ENCODE measurements around the gene ZNF611. TPM values are rescaled to one million over a fixed set of nuclear protein-coding genes. Genes with fewer than 3 reads are reported as not detected.

The ZNF611 gene
- total and polyA plus RNA-seq, 10 of the 15 experiments (the other 5 are each of a cell fraction or from before 2014, with no cell fraction given), result 1.4 to 16.8 (median 7.6) TPM

GRCh38 chr19:52725528-52725961, 9.3 kb downstream of the ZNF611 start:
- Histone ChIP-seq H3K79me2 (ENCODE audit: control insufficient read depth, insufficient read depth, low read length) (no peaks in the 10 kb centered on the region), H3K9me3 (replicated peaks; ENCODE audit: control insufficient read depth, insufficient read depth, low read length) (peaks cover 7% of the 10 kb centered on the region), H3K4me2 (ENCODE audit: control insufficient read depth, insufficient read depth) (no peak overlapping the region), H4K20me1 (ENCODE audit: control insufficient read depth, insufficient read depth) (no peaks in the 10 kb centered on the region), H3K9ac (ENCODE audit: control insufficient read depth, insufficient read depth, low read length) (no peak overlapping the region), H2AFZ (ENCODE audit: control insufficient read depth, low read depth, low read length) (no peak overlapping the region), H3K27me3 (replicated peaks in 1 of 2; ENCODE audit: control insufficient read depth in 2 of 2, insufficient read depth in 2 of 2, low read length in 1 of 2) (no peaks in the 10 kb centered on the region), H3K4me3 (no peak overlapping the region), H3K4me1 (ENCODE audit: control insufficient read depth, insufficient read depth, low read length) (no peaks in the 10 kb centered on the region), H3K36me3 (ENCODE audit: control insufficient read depth in 2 of 2, insufficient read depth in 2 of 2, low read length in 1 of 2) (peaks cover 0 to 11% of the 10 kb centered on the region in 2 experiments; a peak in 2 of 4 replicates), H3K27ac (ENCODE audit: control insufficient read depth, insufficient read depth) (no peak overlapping the region)
- in situ Hi-C loops (cut with MboI) (no loop called here), intact Hi-C loops (cut with micrococcal nuclease; ENCODE audit: unreplicated experiment) (no loop called here)
- ChIA-PET SMC1A (ENCODE audit: uncharacterized antibody, unreplicated experiment) (no interaction called here), CTCF (no interaction called here), RAD21 (ENCODE audit: unreplicated experiment) (no interaction called here), POLR2A (no interaction called here)
- FAIRE-seq (no peak), ATAC-seq (no peak), DNase-seq (ENCODE audit: low read depth, low spot score) (no peak)
- no TSS peak for BruUV-seq (replicated peaks)
- 98% methylated on average over 14 of the region's 24 CpGs for WGBS (ENCODE audit: insufficient coverage, insufficient replicate concordance, low lambda C conversion rate, missing lambda C conversion rate)
- TF ChIP-seq ZBED1 (IDR thresholded peaks at IDR 0.05; ENCODE audit: borderline replicate concordance), result no peak
- no peak for TF ChIP-seq SIX5 (IDR thresholded peaks at IDR 0.05; ENCODE audit: low read depth, low read length, severe bottlenecking)
- no peak for TF ChIP-seq JUNB (IDR thresholded peaks at IDR 0.05)
- TF ChIP-seq DPF2 (IDR thresholded peaks at IDR 0.05), result no peak
- no peak for TF ChIP-seq ZBTB11 (CRISPR knock-in tag; IDR thresholded peaks at IDR 0.05)
- TF ChIP-seq RELA (IDR thresholded peaks at IDR 0.05; ENCODE audit: borderline replicate concordance, partially characterized antibody), result no peak
- no peak for TF ChIP-seq TBL1XR1 (IDR thresholded peaks at IDR 0.05; ENCODE audit: low read depth, low read length)
- no peak for TF ChIP-seq SP1 (IDR thresholded peaks at IDR 0.05; ENCODE audit: low read depth, low read length)
- TF ChIP-seq HDAC2 (IDR thresholded peaks at IDR 0.05), result no peak
- TF ChIP-seq CBX3 (IDR thresholded peaks at IDR 0.05; ENCODE audit: borderline replicate concordance, low read depth), result no peak
- TF ChIP-seq RFX5 (IDR thresholded peaks at IDR 0.05; ENCODE audit: low read depth, low read length), result no peak
- TF ChIP-seq FOXK2 (IDR thresholded peaks at IDR 0.05), result no peak
